Peyer's patch (tissue), 4 donors: ENCODE results near the gene SLC6A18. TPM values are rescaled to one million over a fixed set of nuclear protein-coding genes. Genes with fewer than 3 reads are reported as not detected.

Source experiments
- DNase-seq, 3 donors: peaks; one replicate each; pipeline ENCODE4 v3.0.0-alpha.2; 2017 to 2019
- H3K27ac ChIP-seq, 4 donors: fragments of 200-600 bp; sonication (generic); one replicate each; pipeline ENCODE4 v1.5.1; 2016 to 2019
- H3K27me3 ChIP-seq, 2 donors: fragments of 200-600 bp; sonication (generic); one replicate each; pipeline ENCODE4 v1.5.1; 2019
- H3K36me3 ChIP-seq, 3 donors: fragments of 200-600 bp; sonication (generic); one replicate each; pipeline ENCODE4 v1.5.1; 2016 to 2019
- H3K4me1 ChIP-seq, 4 donors: fragments of 200-600 bp; sonication (generic); one replicate each; pipeline ENCODE4 v1.5.1; 2016 to 2019
- H3K4me3 ChIP-seq, 4 donors: fragments of 200-600 bp; sonication (generic); 1 replicate in 3 of 4; 2 replicates in 1 of 4; pipeline ENCODE4 v1.5.1; 2016 to 2019; ENCODE audit warnings: mild to moderate bottlenecking in 1 of 4
- H3K9me3 ChIP-seq, 4 donors: fragments of 200-600 bp; sonication (generic); one replicate each; pipeline ENCODE4 v1.5.1; 2016 to 2019; ENCODE audit warnings: mild to moderate bottlenecking in 1 of 4
- CTCF ChIP-seq, 6 experiments: fragments of 450-650 bp in 4 of 6; fragments of 200-600 bp in 2 of 6; sonication (generic) in 1 of 6; IDR thresholded peaks; one replicate each; pipeline ENCODE4 v1.5.1; 2017 to 2019; ENCODE audit warnings: antibody characterized with exemption in 6 of 6, mild to moderate bottlenecking in 3 of 6, moderate library complexity in 1 of 6
- POLR2A ChIP-seq, 2 donors: fragments of 450-650 bp; IDR thresholded peaks; one replicate each; pipeline ENCODE4 v1.5.1; 2017; ENCODE audit warnings: antibody characterized with exemption in 2 of 2, mild to moderate bottlenecking in 2 of 2, moderate library complexity in 2 of 2
- total RNA-seq, 4 donors: library from RNA; depleted of rRNA; stranded (reverse); fragments of >200 nt; gene quantifications; one replicate each; pipeline ENCODE4 v1.1.0, GENCODE V29; 2016

Gene SLC6A18
- total RNA-seq, 4 donors from 2014 or later: 0.53 to 0.95 TPM; not detected in 2

- peaks cover 0 to 35% (median 0%) of the 10 kb centered on the region in 3 donors for H3K36me3 ChIP-seq
- no peak for TF ChIP-seq CTCF (IDR thresholded peaks at IDR 0.05)
- no peak for TF ChIP-seq POLR2A (IDR thresholded peaks at IDR 0.05)
- no peak overlapping the region for H3K4me3 ChIP-seq
- no peak for DNase-seq
- H3K27ac ChIP-seq: no peak overlapping the region
- no peaks in the 10 kb centered on the region for H3K27me3 ChIP-seq
- H3K4me1 ChIP-seq: no peaks in the 10 kb centered on the region
- H3K9me3 ChIP-seq: no peaks in the 10 kb centered on the region
Measured at GRCh38 chr5:1217596-1218206, 7.5 kb upstream of the SLC6A18 start.

GRCh38 chr5:1218351-1219080 lies 6.7 kb upstream of the SLC6A18 start:
- H3K36me3 ChIP-seq: peaks cover 0 to 31% (median 0%) of the 10 kb centered on the region in 3 donors

GRCh38 chr5:1219098-1219767 lies 5.9 kb upstream of the SLC6A18 start:
- TF ChIP-seq CTCF (IDR thresholded peaks at IDR 0.05) (no peak), POLR2A (IDR thresholded peaks at IDR 0.05) (no peak)
- no peak overlapping the region for H3K27ac ChIP-seq
- DNase-seq: no peak
- H3K27me3 ChIP-seq: no peaks in the 10 kb centered on the region
- no peaks in the 10 kb centered on the region for H3K4me1 ChIP-seq
- peaks cover 0 to 25% (median 0%) of the 10 kb centered on the region in 3 donors for H3K36me3 ChIP-seq
- no peaks in the 10 kb centered on the region for H3K9me3 ChIP-seq
- no peak overlapping the region for H3K4me3 ChIP-seq

More at GRCh38 chr5:1218351-1219080, 6.7 kb upstream of the SLC6A18 start:
- H3K4me3 ChIP-seq: no peak overlapping the region
- DNase-seq: no peak
- H3K27me3 ChIP-seq: no peaks in the 10 kb centered on the region
- no peak overlapping the region for H3K27ac ChIP-seq
- H3K9me3 ChIP-seq: no peaks in the 10 kb centered on the region
- TF ChIP-seq POLR2A (IDR thresholded peaks at IDR 0.05): no peak
- no peaks in the 10 kb centered on the region for H3K4me1 ChIP-seq

GRCh38 chr5:1219768-1220100 lies 5.4 kb upstream of the SLC6A18 start:
- no peaks in the 10 kb centered on the region for H3K4me1 ChIP-seq
- no peak overlapping the region for H3K4me3 ChIP-seq
- peaks cover 0 to 21% (median 0%) of the 10 kb centered on the region in 3 donors for H3K36me3 ChIP-seq
- no peak for DNase-seq
- H3K27me3 ChIP-seq: no peaks in the 10 kb centered on the region
- no peaks in the 10 kb centered on the region for H3K9me3 ChIP-seq
- no peak overlapping the region for H3K27ac ChIP-seq
- TF ChIP-seq CTCF (IDR thresholded peaks at IDR 0.05): no peak
- no peak for TF ChIP-seq POLR2A (IDR thresholded peaks at IDR 0.05)

- no peaks in the 10 kb centered on the region for H3K9me3 ChIP-seq
- H3K4me1 ChIP-seq: no peaks in the 10 kb centered on the region
- TF ChIP-seq POLR2A (IDR thresholded peaks at IDR 0.05): no peak
- no peak for TF ChIP-seq CTCF (IDR thresholded peaks at IDR 0.05)
- no peak for DNase-seq
- H3K36me3 ChIP-seq: peaks cover 0 to 21% (median 0%) of the 10 kb centered on the region in 3 donors
- H3K27me3 ChIP-seq: no peaks in the 10 kb centered on the region
- H3K27ac ChIP-seq: no peak overlapping the region
- no peak overlapping the region for H3K4me3 ChIP-seq
Measured at GRCh38 chr5:1220351-1220750, 4.8 kb upstream of the SLC6A18 start.

- Histone ChIP-seq H3K4me3 (no peak overlapping the region), H3K9me3 (no peaks in the 10 kb centered on the region), H3K4me1 (no peaks in the 10 kb centered on the region), H3K27ac (no peak overlapping the region), H3K27me3 (no peaks in the 10 kb centered on the region), H3K36me3 (peaks cover 0 to 21% (median 0%) of the 10 kb centered on the region in 3 donors)
- TF ChIP-seq CTCF (IDR thresholded peaks at IDR 0.05): no peak
- no peak for DNase-seq
Measured at GRCh38 chr5:1220831-1221230, 4.3 kb upstream of the SLC6A18 start.
